Cardiac muscle cell (in vitro differentiated cells and primary cell): ENCODE data around the gene LRP8. TPM values are rescaled to one million over a fixed set of nuclear protein-coding genes. Genes with fewer than 3 reads are reported as not detected.

ENCODE experiments used
- DNase-seq, 2 donors: peaks; one replicate each; pipeline versions ENCODE4 v3.0.0 to v3.0.0-alpha.2; 2010 to 2017; ENCODE audit warnings: low read depth in 1 of 2, low spot score in 1 of 2
- H3K27ac ChIP-seq: fragments of 200-600 bp; sonication (generic); 2 replicates; pipeline ENCODE4 v1.5.1; 2016
- H3K27me3 ChIP-seq: fragments of 200-600 bp; sonication (generic); 2 replicates; pipeline ENCODE4 v1.6.0; 2016; ENCODE audit warnings: control low read depth
- H3K36me3 ChIP-seq: fragments of 200-600 bp; sonication (generic); 2 replicates; pipeline ENCODE4 v1.5.1; 2016; ENCODE audit warnings: control low read depth
- H3K4me1 ChIP-seq: fragments of 200-600 bp; sonication (generic); 2 replicates; pipeline ENCODE4 v1.8.1; 2017; ENCODE audit warnings: low read depth, mild to moderate bottlenecking, mixed run types
- H3K4me3 ChIP-seq: fragments of 200-600 bp; sonication (generic); 2 replicates; pipeline ENCODE4 v1.5.1; 2016; ENCODE audit warnings: mild to moderate bottlenecking
- H3K9me3 ChIP-seq: fragments of 200-600 bp; sonication (generic); 2 replicates; pipeline ENCODE4 v1.5.1; 2017; ENCODE audit warnings: low read depth, mild to moderate bottlenecking, control low read depth
- polyA plus RNA-seq: library from polyadenylated mRNA; unstranded; fragments of >200 nt; fragmentation: Nextera tagmentation; extraction: Ambion mirVana; gene quantifications from 2 replicates; pipeline ENCODE4 v1.2.1, GENCODE V29; 2016
- total RNA-seq: library from RNA; depleted of rRNA; stranded (reverse); fragments of >200 nt; gene quantifications from 2 replicates; pipeline ENCODE4 v1.2.3, GENCODE V29; 2016
- TF ChIP-seq, protein P1 (sequence below): IDR thresholded peaks from 2 replicates; pipeline ENCODE4 v1.5.1; 2012; ENCODE audit warnings: low read depth, mild to moderate bottlenecking, low read length

LRP8 gene
- total and polyA plus RNA-seq, 2 experiments from 2014 or later: 5.4 to 9.7 TPM

DNA sequence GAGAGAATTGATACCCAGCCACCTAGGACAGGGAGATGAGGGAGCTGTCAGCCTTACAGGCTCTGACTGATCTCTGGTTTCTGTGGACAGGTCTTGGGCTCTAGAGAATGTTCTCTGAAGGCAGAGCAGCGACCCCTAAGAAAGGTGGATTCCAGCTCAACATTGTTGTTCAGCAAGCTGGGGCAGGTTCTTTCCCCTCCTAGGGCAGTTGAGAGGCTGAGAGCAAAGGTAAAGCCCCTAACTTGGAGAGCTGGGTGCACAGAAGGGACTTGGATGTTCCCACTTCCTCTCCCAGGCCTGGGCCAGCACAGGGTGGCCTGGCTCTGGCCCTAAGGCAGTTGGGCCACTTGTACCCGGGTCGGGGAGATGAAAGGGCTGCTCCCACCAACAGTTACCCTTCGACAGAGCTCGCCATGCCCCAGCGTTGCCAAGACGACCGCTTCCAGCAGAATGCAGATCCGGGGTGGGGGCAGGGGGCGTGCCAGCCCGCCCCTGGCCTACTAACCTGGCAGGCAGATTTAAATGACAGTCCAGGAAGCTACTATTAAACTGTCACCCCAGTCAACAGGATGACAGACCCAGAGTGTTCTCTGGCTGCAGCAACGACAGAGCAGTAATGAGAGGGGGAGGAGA is 31.6 kb downstream of the LRP8 start:
- H3K27me3 ChIP-seq: no peaks in the 10 kb centered on the region
- TF ChIP-seq, protein P1, sequence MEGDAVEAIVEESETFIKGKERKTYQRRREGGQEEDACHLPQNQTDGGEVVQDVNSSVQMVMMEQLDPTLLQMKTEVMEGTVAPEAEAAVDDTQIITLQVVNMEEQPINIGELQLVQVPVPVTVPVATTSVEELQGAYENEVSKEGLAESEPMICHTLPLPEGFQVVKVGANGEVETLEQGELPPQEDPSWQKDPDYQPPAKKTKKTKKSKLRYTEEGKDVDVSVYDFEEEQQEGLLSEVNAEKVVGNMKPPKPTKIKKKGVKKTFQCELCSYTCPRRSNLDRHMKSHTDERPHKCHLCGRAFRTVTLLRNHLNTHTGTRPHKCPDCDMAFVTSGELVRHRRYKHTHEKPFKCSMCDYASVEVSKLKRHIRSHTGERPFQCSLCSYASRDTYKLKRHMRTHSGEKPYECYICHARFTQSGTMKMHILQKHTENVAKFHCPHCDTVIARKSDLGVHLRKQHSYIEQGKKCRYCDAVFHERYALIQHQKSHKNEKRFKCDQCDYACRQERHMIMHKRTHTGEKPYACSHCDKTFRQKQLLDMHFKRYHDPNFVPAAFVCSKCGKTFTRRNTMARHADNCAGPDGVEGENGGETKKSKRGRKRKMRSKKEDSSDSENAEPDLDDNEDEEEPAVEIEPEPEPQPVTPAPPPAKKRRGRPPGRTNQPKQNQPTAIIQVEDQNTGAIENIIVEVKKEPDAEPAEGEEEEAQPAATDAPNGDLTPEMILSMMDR: no peak
- no peaks in the 10 kb centered on the region for H3K36me3 ChIP-seq
- H3K4me1 ChIP-seq: peaks cover 37% of the 10 kb centered on the region
- DNase-seq: no peak
- no peak overlapping the region for H3K4me3 ChIP-seq
- H3K9me3 ChIP-seq: no peaks in the 10 kb centered on the region
- H3K27ac ChIP-seq: no peak overlapping the region

DNA sequence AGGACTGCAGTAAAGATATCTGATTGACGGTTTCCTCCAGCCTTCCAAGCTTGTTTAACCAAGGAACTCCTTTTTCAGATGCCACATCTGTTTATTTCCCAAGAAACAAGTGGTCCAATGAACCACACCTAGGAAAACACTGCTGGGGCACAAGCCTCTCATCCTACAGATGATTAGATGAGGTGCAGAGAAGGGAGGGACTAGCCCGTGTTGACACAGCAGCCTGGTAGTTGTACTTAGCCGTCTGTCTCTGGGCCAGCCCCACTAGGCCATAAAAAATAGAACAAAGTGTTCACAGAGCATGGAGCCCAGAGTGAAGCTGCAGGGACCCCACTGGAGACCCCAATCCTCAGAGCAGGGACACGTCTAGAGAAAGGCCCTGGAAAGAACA is 32.1 kb downstream of the LRP8 start:
- TF ChIP-seq, protein P1: no peak
- peaks cover 37% of the 10 kb centered on the region for H3K4me1 ChIP-seq
- no peak overlapping the region for H3K27ac ChIP-seq
- DNase-seq: no peak
- no peaks in the 10 kb centered on the region for H3K36me3 ChIP-seq
- no peaks in the 10 kb centered on the region for H3K9me3 ChIP-seq
- H3K27me3 ChIP-seq: no peaks in the 10 kb centered on the region
- H3K4me3 ChIP-seq: no peak overlapping the region

DNA sequence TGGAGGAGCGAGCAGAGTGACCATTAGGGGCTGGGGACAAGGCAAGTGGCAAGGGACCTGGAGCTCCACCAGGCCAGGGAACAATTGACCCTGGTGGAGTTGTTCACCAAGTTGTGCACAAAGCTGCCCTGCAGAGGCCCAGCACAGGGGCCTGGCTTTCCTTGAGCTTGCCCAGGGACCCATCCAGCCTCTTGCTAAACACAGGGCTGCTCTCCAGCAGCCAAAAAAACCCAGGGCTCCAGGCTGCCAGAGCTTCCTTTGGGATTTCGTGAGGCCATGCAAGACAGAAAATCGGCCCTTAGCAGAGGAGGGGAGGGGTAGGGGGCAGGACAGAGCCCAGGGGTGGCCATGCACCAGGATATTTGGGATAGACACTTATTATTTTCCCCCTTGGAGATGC is 32.6 kb downstream of the LRP8 start:
- Histone ChIP-seq H3K36me3 (no peaks in the 10 kb centered on the region), H3K27me3 (no peaks in the 10 kb centered on the region), H3K4me3 (no peak overlapping the region), H3K9me3 (no peaks in the 10 kb centered on the region), H3K27ac (no peak overlapping the region), H3K4me1 (peaks cover 37% of the 10 kb centered on the region)
- TF ChIP-seq, protein P1: no peak
- no peak for DNase-seq

DNA sequence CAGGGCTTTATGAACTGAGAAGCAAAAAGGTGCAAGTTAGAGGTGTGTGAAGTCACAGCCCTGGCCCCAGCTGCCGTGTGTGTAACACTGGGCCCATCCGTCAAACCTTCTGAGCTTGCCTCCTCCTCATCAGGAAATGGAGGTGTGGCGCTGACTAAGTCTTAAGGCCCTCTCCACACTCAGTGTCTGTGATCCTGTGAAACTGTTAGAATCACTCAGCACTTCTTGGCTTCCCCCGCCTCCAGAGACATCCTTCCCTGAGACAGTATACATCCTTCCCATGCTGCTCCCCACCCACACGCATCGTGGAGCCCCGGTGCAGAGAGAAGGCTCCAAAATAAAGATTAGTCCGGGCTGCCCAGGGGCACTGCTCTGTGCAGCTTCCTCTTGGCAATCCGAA is 33.3 kb downstream of the LRP8 start:
- Histone ChIP-seq H3K4me1 (peaks cover 37% of the 10 kb centered on the region), H3K4me3 (no peak overlapping the region), H3K9me3 (no peaks in the 10 kb centered on the region), H3K27me3 (no peaks in the 10 kb centered on the region), H3K27ac (no peak overlapping the region), H3K36me3 (no peaks in the 10 kb centered on the region)
- peak in 1 of 2 donors; percentile 62 for DNase-seq
- TF ChIP-seq, protein P1: no peak

DNA sequence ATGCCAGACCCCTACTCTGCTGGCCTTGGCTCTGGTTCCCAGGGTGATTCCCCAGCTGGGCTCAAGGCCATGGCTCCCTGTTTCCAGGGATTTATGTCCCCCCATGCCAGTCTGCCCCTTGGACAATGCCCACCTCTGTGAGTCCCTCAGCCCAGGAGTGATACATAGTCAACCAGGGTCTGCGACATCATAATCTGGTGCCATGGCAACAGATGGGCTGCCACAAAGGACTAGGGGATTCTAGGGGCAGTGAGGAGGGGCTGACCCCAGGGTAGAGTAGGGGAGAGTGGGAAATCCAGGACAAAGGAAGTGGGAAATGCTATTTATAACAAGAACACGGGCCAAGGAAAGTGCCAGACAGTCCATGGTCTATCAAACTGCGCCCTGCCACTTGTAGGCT is 33.8 kb downstream of the LRP8 start:
- peaks cover 37% of the 10 kb centered on the region for H3K4me1 ChIP-seq
- no peaks in the 10 kb centered on the region for H3K9me3 ChIP-seq
- no peaks in the 10 kb centered on the region for H3K36me3 ChIP-seq
- TF ChIP-seq, protein P1: no peak
- no peaks in the 10 kb centered on the region for H3K27me3 ChIP-seq
- no peak for DNase-seq
- peak overlapping the region; percentile 10 for H3K27ac ChIP-seq
- no peak overlapping the region for H3K4me3 ChIP-seq
